Measurements from ENCODE around the gene LBP. TPM values are rescaled to one million over a fixed set of nuclear protein-coding genes. Genes with fewer than 3 reads are reported as not detected.

Gene LBP
- total and polyA plus RNA-seq, 2 experiments from 2014 or later = 0.10 to 0.19 TPM

DNA sequence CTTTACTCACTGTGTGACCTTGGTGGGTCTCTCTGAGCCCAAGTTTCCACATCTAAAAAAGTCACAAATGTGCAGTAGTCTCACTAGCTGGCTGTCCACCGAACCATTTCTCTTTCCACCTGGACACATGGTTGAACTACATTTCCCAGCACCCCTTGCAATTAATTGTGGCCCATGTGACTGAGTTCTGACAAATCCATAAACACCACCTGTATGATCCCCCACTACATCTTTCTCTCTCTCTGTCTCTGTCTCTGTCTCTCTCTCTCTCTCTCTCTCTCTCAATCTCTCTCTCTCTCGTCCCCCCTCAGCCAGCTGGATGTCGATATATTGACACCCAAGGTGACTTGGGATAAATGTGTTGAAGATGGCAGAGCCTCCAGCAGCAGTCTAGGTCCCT is 46.1 kb downstream of the LBP start:
- no peaks in the 10 kb centered on the region for H3K4me1 ChIP-seq (ENCODE audit: insufficient read depth)
- TF ChIP-seq CREB1 (CRISPR knock-in tag; IDR thresholded peaks at IDR 0.05; ENCODE audit: low read depth) = no peak
- TF ChIP-seq POLR2AphosphoS5 (IDR thresholded peaks at IDR 0.05; ENCODE audit: low read depth) = no peak
- TF ChIP-seq, protein P1, sequence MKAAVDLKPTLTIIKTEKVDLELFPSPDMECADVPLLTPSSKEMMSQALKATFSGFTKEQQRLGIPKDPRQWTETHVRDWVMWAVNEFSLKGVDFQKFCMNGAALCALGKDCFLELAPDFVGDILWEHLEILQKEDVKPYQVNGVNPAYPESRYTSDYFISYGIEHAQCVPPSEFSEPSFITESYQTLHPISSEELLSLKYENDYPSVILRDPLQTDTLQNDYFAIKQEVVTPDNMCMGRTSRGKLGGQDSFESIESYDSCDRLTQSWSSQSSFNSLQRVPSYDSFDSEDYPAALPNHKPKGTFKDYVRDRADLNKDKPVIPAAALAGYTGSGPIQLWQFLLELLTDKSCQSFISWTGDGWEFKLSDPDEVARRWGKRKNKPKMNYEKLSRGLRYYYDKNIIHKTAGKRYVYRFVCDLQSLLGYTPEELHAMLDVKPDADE (IDR thresholded peaks at IDR 0.05) = peak; percentile 65; the same call in 1 of the 2 replicates
- Mint-ChIP-seq H3K4me3 (no peak overlapping the region), H3K27ac (no peak overlapping the region), H3K36me3 (ENCODE audit: low read depth) (no peaks in the 10 kb centered on the region), H3K9me3 (no peaks in the 10 kb centered on the region), H3K27me3 (ENCODE audit: insufficient read depth, low read depth, poor library complexity) (peaks cover 1% of the 10 kb centered on the region), H3K4me1 (no peaks in the 10 kb centered on the region)
- no peaks in the 10 kb centered on the region for H3F3A ChIP-seq (replicated peaks; ENCODE audit: low read depth)
- H3K4me2 ChIP-seq = peak overlapping the region; percentile 53; the same call in 1 of the 2 replicates
- DNase-seq (ENCODE audit: low spot score) (peak; percentile 44), ATAC-seq (peak; percentile 74)
- H3K79me2 ChIP-seq (replicated peaks; ENCODE audit: insufficient read depth) = no peaks in the 10 kb centered on the region
- H3K27ac ChIP-seq (ENCODE audit: low read depth) = no peak overlapping the region
- peak overlapping the region; percentile 84 for H2AFZ ChIP-seq
- 0 out of 2 replicates have a peak, but pooled peaks cover 4% of the 10 kb centered on the region for H3K9me2 ChIP-seq (ENCODE audit: insufficient read depth)
- no peak overlapping the region for H3K4me3 ChIP-seq
- no peaks in the 10 kb centered on the region for H3K27me3 ChIP-seq (ENCODE audit: insufficient read depth)
- H3K36me3 ChIP-seq (ENCODE audit: insufficient read depth) = no peaks in the 10 kb centered on the region
- no peaks in the 10 kb centered on the region for H4K20me1 ChIP-seq (replicated peaks; ENCODE audit: insufficient read depth)

DNA sequence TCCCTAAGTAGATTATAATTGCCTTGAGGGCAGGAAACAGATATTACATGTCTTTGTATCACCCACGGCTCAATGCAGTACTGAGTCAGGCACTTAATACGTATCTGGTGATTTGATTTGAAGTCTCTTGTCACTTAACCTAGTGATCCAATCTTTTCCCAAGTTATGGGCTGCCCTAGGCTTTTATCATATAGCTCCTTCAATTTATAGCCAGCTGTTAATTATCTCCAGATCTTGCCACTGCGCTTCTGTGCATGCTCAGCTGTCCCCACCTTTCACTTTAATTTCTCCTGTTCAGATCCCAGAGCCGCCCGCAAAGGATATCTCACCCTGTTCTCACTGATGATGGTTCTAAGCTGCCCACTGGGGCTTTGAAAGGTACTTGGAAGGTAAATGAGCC is 47.0 kb downstream of the LBP start:
- no peak overlapping the region for H3K4me3 ChIP-seq
- Mint-ChIP-seq H3K4me1 (no peaks in the 10 kb centered on the region), H3K4me3 (no peak overlapping the region), H3K36me3 (ENCODE audit: low read depth) (no peaks in the 10 kb centered on the region), H3K27ac (no peak overlapping the region), H3K27me3 (ENCODE audit: insufficient read depth, low read depth, poor library complexity) (peaks cover 1% of the 10 kb centered on the region), H3K9me3 (no peaks in the 10 kb centered on the region)
- no peak for ATAC-seq
- DNase-seq (ENCODE audit: low spot score) = no peak
- no peak overlapping the region for H3K4me2 ChIP-seq
- no peaks in the 10 kb centered on the region for H3F3A ChIP-seq (replicated peaks; ENCODE audit: low read depth)
- H3K27me3 ChIP-seq (ENCODE audit: insufficient read depth) = no peaks in the 10 kb centered on the region
- no peak overlapping the region for H3K27ac ChIP-seq (ENCODE audit: low read depth)
- H2AFZ ChIP-seq = peak overlapping the region; percentile 38; the same call in 1 of the 2 replicates
- H3K79me2 ChIP-seq (replicated peaks; ENCODE audit: insufficient read depth) = no peaks in the 10 kb centered on the region
- 0 out of 2 replicates have a peak, but pooled peaks cover 4% of the 10 kb centered on the region for H3K9me2 ChIP-seq (ENCODE audit: insufficient read depth)
- no peaks in the 10 kb centered on the region for H3K36me3 ChIP-seq (ENCODE audit: insufficient read depth)
- no peaks in the 10 kb centered on the region for H3K4me1 ChIP-seq (ENCODE audit: insufficient read depth)
- H4K20me1 ChIP-seq (replicated peaks; ENCODE audit: insufficient read depth) = no peaks in the 10 kb centered on the region
- no peak for TF ChIP-seq EZH2phosphoT487 (IDR thresholded peaks at IDR 0.05; ENCODE audit: unreplicated experiment)
- no peak for TF ChIP-seq CREB1 (CRISPR knock-in tag; IDR thresholded peaks at IDR 0.05; ENCODE audit: low read depth)
- no peak for TF ChIP-seq EZH2 (IDR thresholded peaks at IDR 0.05; ENCODE audit: low read depth, unreplicated experiment)
- TF ChIP-seq ZNF331 (CRISPR knock-in tag; IDR thresholded peaks at IDR 0.05; ENCODE audit: low read depth) = no peak
- TF ChIP-seq, protein P2, sequence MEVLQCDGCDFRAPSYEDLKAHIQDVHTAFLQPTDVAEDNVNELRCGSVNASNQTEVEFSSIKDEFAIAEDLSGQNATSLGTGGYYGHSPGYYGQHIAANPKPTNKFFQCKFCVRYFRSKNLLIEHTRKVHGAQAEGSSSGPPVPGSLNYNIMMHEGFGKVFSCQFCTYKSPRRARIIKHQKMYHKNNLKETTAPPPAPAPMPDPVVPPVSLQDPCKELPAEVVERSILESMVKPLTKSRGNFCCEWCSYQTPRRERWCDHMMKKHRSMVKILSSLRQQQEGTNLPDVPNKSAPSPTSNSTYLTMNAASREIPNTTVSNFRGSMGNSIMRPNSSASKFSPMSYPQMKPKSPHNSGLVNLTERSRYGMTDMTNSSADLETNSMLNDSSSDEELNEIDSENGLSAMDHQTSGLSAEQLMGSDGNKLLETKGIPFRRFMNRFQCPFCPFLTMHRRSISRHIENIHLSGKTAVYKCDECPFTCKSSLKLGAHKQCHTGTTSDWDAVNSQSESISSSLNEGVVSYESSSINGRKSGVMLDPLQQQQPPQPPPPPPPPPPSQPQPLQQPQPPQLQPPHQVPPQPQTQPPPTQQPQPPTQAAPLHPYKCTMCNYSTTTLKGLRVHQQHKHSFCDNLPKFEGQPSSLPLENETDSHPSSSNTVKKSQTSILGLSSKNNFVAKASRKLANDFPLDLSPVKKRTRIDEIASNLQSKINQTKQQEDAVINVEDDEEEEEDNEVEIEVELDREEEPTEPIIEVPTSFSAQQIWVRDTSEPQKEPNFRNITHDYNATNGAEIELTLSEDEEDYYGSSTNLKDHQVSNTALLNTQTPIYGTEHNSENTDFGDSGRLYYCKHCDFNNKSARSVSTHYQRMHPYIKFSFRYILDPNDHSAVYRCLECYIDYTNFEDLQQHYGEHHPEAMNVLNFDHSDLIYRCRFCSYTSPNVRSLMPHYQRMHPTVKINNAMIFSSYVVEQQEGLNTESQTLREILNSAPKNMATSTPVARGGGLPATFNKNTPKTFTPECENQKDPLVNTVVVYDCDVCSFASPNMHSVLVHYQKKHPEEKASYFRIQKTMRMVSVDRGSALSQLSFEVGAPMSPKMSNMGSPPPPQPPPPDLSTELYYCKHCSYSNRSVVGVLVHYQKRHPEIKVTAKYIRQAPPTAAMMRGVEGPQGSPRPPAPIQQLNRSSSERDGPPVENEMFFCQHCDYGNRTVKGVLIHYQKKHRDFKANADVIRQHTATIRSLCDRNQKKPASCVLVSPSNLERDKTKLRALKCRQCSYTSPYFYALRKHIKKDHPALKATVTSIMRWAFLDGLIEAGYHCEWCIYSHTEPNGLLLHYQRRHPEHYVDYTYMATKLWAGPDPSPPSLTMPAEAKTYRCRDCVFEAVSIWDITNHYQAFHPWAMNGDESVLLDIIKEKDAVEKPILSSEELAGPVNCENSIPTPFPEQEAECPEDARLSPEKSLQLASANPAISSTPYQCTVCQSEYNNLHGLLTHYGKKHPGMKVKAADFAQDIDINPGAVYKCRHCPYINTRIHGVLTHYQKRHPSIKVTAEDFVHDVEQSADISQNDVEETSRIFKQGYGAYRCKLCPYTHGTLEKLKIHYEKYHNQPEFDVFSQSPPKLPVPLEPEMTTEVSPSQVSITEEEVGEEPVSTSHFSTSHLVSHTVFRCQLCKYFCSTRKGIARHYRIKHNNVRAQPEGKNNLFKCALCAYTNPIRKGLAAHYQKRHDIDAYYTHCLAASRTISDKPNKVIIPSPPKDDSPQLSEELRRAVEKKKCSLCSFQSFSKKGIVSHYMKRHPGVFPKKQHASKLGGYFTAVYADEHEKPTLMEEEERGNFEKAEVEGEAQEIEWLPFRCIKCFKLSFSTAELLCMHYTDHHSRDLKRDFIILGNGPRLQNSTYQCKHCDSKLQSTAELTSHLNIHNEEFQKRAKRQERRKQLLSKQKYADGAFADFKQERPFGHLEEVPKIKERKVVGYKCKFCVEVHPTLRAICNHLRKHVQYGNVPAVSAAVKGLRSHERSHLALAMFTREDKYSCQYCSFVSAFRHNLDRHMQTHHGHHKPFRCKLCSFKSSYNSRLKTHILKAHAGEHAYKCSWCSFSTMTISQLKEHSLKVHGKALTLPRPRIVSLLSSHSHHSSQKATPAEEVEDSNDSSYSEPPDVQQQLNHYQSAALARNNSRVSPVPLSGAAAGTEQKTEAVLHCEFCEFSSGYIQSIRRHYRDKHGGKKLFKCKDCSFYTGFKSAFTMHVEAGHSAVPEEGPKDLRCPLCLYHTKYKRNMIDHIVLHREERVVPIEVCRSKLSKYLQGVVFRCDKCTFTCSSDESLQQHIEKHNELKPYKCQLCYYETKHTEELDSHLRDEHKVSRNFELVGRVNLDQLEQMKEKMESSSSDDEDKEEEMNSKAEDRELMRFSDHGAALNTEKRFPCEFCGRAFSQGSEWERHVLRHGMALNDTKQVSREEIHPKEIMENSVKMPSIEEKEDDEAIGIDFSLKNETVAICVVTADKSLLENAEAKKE (CRISPR knock-in tag; IDR thresholded peaks at IDR 0.05) = no peak
- TF ChIP-seq JUNB (IDR thresholded peaks at IDR 0.05; ENCODE audit: unreplicated experiment) = no peak
- no peak for TF ChIP-seq STAT1 (IDR thresholded peaks at IDR 0.05; ENCODE audit: unreplicated experiment)
- TF ChIP-seq POLR2AphosphoS5 (IDR thresholded peaks at IDR 0.05; ENCODE audit: low read depth) = no peak
- TF ChIP-seq, protein P3, sequence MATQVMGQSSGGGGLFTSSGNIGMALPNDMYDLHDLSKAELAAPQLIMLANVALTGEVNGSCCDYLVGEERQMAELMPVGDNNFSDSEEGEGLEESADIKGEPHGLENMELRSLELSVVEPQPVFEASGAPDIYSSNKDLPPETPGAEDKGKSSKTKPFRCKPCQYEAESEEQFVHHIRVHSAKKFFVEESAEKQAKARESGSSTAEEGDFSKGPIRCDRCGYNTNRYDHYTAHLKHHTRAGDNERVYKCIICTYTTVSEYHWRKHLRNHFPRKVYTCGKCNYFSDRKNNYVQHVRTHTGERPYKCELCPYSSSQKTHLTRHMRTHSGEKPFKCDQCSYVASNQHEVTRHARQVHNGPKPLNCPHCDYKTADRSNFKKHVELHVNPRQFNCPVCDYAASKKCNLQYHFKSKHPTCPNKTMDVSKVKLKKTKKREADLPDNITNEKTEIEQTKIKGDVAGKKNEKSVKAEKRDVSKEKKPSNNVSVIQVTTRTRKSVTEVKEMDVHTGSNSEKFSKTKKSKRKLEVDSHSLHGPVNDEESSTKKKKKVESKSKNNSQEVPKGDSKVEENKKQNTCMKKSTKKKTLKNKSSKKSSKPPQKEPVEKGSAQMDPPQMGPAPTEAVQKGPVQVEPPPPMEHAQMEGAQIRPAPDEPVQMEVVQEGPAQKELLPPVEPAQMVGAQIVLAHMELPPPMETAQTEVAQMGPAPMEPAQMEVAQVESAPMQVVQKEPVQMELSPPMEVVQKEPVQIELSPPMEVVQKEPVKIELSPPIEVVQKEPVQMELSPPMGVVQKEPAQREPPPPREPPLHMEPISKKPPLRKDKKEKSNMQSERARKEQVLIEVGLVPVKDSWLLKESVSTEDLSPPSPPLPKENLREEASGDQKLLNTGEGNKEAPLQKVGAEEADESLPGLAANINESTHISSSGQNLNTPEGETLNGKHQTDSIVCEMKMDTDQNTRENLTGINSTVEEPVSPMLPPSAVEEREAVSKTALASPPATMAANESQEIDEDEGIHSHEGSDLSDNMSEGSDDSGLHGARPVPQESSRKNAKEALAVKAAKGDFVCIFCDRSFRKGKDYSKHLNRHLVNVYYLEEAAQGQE (IDR thresholded peaks at IDR 0.05; ENCODE audit: unreplicated experiment) = no peak
- no peak for TF ChIP-seq NANOG (IDR thresholded peaks at IDR 0.05; ENCODE audit: borderline replicate concordance)

Measured in GM23338 (cell line).